ENCODE results near the gene OXSR1.

- TF ChIP-seq CTCF (IDR thresholded peaks at IDR 0.05) (no peak), POLR2A (IDR thresholded peaks at IDR 0.05) (no peak)
Measured at GRCh38 chr3:38276917-38277630, 111.7 kb downstream of the OXSR1 start.

Measured in esophagus squamous epithelium (tissue), 4 donors.